Activated CD8-positive, alpha-beta memory T cell treated with anti-CD3 and anti-CD28 coated beads for 48 hours (primary cell): ENCODE data around the gene C12orf60.

Experiments used
- DNase-seq, 3 experiments: peaks; one replicate each; pipeline ENCODE4 v3.0.0-alpha.2; 2020; ENCODE audit warnings: low read depth in 2 of 3, low spot score in 2 of 3

Gene C12orf60

DNA sequence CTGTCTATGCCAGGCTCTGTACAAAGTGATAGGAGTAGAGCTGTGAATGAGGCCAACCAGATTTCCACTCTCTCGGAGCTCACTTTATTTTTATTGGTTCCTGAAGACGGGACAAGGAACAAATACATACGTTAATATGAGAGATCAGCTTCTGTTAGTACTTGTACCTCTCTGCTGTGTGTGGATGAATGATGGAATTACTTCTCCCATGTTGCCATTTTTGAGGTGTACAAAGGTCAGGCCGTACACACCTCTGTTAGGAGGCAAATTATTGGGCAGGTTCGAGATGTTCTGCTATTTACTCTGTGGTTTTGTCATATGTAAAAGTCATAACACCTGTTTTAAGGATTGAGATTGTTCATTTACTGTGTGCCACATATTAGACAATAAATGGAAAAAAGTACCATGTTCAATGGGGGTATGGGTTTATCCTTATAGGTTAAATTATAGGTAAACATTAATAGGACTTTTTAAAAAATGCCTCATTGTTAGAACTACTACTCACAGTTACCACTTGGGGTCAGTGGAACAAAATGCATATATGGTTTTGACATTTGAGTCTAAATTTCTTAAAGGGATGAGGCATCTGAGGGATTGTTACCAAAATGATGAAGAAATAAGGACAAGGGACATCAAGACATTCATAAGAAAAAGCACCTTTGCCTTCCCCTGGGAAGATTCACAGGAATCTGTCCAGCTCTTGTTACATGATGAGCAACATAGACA lies 27.1 kb upstream of the C12orf60 start:
- no peak for DNase-seq

DNA sequence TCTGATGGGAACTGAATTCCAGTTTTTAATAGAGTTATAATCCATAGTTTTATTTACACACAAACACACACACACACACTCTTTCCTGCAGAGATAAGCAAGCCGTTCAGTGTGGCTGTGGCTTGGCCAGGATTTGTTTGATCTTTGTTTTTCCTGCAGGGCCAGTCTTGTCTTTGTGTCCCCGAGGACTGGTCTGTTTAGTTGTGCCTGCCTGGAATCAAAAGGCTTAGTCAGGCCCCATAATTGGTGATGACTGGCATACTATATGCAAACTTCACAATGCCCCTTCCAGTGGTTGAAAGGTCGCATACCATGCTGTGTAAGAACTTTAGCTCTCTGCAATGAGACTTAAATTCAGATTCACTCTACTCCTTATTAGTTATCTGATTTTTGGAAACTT lies 26.2 kb upstream of the C12orf60 start:
- DNase-seq = no peak

DNA sequence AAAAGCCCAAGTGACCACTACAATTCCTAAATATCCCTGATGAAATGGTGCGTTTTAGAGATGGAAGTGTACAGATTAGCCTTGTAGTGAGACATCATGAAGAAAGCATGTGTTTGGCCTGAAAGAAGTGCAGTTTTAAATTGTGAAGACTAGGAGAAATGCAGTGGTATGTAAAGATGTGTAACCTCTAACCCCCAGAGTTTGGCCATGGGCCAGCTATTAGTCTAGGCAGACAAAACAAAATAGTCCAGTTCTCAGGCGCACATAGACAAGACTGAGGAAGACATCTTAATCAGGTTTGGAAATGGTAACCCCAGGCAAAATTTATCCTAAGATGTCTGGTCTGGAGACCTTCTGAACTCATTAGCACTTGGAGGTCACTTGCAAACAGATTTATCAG lies 23.6 kb upstream of the C12orf60 start:
- no peak for DNase-seq

DNA sequence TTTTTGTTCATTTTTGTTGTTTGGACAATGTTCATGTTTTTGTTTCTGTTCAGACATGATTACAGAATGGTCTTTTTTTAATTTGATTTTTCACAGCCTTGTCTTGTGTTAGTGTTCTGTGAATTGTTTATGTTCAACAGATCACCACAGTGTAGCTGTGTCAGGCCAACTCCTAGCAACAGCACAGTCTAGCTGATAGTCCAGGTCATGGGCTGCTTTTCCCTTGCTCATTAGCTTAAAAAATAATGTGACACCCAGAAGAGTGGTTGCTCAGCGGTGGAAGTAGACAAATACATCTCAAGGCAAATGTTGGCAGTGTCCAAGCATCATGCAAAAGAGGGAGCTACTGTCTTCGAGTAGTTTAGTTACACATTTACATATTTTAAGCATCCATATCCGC lies 22.6 kb upstream of the C12orf60 start:
- DNase-seq = no peak

DNA sequence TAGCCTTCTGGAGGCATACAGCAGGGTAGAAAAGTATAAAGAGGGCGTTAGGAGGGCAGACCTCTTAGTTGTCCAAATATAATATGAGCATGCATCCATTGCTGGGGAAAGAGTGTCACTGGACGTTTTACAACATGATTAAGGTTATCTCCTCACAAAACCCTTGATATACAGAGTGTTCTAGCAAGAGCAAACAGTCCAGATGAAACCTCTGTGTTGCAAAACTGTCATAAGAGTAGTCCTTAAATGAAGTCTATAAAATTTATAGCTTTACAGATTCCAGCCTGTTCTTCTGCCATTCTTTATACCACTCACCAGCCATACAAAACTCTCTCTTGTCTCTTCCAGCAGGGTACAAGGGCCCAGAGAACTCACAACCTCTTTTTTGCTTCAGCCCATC lies 21.9 kb upstream of the C12orf60 start:
- DNase-seq = no peak

DNA sequence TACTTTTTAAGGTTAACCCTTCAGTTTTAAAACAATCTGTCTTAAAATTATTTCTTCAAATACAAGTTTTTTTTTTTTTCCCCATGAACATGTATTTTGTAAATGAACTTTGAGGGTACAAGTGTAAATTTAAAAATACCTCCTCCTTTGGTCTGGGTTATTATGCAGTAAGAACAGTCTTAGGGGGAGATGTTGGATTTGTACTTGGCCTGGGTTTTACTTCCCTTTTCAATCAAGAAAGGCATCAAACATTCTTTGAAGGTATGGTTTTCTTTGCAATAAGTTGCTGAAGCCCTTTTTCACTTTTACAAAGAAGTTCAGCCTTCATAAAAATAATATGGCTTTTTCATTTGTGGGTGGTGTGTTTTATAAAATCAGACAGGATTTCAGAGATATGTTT lies 20.7 kb upstream of the C12orf60 start:
- no peak for DNase-seq

DNA sequence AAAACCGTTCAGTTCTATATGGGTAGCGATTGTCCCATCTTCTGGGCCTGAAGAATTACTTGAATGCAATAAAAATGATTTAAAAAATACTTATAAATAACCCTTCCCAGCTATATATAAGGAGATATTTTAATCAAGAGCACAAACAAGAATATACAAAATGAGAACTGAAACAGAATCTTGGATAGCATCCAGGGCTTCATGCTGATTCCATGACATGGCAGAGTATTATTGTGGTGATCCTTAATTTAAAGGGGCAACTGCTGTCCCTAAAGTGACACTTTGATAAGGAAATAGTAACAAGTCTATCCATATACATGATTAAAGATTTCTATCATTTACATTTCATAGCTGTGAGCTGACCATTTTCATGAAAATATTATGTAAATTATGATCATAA lies 19.0 kb upstream of the C12orf60 start:
- no peak for DNase-seq

DNA sequence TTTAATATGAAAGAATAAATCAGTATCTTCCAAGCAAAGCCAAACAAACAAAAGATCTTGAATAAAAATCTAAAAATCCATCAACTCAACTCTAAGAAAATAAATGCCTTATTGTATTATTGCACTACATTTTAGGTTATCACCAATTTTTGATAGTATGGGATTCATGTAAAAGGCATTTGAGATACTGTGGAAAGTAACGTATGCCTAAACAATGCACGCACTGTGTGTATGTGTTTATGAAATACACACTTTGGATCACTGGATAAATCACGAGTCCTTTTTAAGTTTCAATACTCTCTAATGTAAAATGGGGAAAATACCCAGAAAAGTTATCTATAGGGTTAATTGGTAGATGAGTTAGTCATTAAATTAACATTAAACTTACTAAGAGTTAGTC lies 17.9 kb upstream of the C12orf60 start:
- no peak for DNase-seq

DNA sequence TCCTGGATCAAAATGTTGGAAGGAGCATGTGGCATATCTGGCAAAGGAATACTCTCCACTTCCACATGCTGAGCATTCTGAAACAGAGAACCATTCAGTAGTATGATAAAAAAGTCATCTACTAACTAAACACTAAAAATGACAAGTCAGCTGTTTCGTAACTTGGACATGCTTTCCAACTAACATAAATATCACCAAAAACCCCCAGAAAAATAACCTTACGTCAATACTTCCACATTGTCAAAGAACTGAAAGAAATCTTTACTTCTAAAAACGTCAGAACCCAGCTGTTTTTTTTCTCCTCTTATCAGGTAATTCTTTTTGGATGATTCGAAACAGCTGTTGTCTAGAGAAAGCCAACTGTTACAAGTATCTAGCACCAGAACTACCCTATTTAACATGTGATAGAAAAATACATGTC lies 8.4 kb upstream of the C12orf60 start:
- DNase-seq = no peak

DNA sequence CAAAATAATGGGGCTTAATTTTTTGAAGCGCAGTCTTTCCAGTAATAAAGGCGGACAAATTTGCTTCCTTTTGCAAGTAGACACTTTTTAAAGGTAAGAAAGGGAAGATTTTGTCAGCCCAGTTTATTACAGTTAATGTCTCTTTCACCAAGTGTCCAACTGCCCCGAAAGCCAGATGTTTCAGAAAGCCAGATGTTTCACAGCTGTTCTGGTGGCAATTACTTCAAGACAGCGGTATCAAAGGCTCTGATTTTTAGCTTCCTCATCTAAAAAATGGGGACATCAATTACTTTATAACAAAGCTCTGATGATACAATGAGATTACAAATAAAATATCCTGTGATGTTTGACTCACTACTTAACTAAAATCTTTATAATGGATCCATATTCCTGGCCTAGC lies 1.2 kb upstream of the C12orf60 start:
- DNase-seq = no peak

DNA sequence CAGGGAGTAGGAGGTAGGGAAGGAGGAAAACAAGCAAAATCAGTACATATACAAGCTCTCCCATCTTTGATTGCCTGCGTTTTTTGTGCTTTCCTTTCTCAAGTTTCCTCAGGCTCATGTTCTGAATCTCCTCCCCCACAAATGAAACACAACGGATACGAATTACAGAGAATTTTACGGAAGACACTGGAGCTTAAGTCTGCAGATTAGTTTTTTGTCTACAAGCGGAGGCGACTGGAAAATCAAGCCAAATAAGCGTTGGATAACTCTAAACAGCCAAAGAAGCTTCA lies 804 bp upstream of the C12orf60 start:
- no peak for DNase-seq

DNA sequence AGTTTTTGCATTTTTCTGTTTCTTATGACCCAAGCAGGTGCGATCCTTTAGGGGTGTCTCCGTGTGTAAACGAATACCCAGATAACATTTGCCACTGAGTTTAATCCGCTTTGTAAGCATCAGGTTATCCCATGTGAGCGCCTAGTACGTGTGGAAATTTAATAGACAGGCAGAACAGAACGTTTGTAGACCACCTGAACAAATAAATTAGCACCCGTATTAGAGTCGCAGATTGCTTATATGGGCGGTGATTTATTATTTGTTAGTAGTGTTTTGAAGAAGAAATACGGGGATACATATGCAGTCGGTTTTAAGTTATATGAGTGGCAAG lies 325 bp downstream of the C12orf60 start:
- DNase-seq = no peak

DNA sequence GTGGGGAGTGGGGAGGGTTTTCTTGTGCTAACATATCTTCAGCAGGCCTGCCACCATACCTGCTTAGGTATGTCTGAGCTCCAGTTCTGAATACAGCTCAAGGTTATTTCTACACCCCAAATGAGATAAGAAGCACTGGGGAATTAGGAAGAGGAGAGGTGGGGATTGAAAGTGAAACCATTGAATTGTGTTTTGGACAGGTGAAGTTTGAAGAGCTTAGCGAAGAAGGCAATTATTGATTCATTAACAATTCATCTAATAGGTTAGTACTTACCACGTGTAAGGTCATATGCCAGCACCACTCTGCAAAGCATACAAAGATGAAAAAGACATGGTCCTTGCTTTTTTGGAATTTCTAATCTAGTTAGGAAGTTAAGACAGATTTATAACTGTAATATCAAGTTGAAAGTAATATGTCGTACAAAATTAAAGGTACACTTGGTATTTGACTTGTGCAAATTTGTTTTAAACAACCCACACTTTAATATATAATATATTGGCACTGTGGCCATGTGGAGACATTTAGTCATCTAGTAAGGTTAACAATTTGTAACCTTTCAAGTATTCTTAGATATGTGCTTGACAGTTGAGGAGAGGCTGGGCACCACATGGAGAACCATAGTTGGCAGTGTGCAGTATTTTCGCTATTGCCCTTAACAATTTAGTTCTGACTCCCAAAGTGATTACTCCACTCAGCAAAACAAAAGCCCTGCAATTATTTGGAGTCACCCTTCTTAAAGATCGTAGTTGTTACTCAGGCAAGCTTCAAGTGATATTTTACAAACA lies 6.9 kb downstream of the C12orf60 start:
- DNase-seq = no peak

DNA sequence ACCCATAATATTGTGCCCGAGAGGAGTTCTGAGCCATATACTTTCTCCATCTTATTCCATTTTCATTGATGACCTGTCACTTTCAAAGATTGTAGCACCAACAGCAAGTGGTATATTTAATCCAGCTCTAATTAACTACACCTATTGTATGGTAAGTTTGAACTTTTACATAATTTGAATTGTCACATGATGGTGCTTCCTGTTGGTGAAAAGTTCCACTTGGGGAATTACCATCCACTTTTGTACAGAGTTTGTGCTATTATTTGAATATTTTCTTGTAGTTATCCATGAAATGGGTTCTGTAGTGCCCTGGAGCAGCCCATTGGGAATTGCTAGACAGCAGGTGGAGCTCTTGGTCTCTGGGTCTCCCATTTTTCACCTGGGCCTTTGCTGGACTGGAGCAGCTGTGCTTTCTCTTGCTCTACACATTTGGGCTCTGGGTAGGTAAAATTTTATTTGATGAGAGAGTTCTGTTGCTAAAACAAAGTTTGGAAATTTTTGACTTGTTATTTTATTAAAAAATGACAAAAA lies 7.5 kb downstream of the C12orf60 start:
- DNase-seq = no peak

DNA sequence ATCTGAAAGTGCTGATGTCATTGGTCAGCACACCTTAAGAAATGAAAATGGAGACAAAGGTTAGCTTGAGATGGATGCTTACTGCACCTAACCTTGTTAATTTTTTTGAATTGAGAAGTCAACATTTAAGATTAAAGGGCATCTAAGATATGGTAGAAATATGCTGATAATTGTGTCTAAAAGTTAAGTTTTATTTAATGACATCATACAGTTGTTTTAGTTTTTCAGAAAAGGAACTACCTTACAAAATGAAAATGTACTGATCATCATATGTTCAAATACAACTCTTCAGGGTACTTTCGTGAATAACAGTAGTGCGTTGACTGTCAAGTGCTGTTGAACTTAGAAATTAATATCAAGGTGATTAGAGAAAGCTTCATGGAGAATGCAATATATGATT lies 8.0 kb downstream of the C12orf60 start:
- DNase-seq = no peak

DNA sequence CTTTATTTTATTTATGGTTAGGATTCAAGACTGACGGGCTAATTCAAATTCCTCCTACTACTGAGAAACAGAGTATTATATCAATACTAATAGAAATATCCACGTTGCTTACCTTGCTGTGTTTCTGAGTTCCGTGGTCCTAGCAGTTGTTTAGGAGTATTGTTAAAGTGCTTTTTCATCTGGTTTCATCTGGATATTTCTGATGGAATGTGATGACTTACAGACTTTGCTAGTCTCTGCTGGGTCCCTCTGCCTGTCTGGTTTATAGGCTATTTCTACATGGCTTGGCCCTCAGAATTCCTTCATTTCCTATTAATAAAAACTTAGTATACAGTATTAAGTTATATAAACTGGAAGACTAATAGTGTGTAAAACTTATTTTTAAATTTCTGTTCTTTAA lies 10.5 kb downstream of the C12orf60 start, which contains the start of gene SMCO3:
Gene SMCO3, minus strand, starts transcription at position 169 of the 400 bp plus-strand sequence. CDS start 7,502 bp downstream, outside the sequence.
- no peak for DNase-seq

DNA sequence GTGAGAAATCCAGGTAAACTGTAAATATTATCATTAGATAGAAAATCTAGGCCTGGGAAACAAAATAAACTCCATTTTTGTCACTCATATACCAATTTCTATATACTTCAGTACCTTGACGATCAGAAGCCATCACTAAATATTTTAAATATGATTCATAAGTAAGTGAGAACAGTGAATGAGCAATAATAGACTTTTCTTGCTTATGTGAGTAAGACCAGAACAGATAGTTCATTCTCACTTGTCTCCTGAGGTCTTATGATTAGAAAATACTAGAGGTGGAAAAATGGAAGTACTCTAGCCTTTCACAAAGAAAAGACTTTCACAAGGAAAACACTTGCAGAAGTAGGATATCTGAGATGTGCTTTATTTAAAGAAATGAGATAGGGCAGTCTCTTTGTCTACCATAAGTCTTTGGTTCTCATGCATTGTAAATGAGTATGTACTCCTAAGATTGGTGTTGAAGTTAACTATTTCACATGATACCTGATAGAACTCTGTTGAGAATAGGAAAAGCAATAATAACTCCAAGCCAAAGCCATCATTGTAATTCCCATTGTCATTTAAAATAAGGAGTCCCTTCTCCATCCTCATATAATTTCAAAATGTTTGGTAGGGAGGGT lies 20.7 kb downstream of the C12orf60 start:
- DNase-seq = no peak

DNA sequence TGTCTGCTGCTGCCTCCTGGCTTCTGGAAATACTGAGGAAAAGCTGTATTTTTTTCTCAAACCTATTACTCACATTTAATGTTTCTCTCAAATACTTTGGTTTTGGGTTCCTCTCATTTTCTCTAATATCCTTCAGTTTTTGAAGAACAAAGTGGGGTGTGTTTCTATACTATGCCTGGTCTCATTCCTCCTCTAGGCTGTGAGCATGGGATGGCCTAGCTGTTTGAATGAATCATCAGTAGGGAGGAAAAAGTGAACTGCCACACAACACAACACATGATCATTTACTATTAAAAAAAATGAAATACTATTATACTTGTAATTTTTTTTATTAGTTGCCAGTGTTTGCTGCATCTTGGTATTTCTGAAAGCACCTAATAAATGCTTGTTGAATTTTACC lies 21.8 kb downstream of the C12orf60 start:
- DNase-seq = no peak

DNA sequence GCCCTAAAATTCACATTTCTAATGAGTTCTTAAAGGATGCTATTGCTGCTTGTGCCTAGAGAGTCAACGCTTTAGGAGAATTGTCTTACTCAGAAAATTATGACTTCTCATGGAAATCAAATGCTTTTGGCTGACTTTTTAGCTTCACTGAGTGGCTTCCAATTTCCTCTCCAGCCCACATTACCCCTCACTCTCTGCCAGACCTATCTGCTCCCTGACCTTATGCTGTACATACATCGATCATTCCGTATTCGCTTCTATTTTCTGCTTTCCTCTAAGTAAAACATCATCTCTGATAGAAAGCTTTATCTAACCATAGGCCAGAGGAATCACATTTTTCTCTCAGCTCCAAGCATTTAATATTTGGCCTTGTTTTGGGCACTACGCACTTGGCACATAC lies 23.0 kb downstream of the C12orf60 start:
- DNase-seq = no peak

DNA sequence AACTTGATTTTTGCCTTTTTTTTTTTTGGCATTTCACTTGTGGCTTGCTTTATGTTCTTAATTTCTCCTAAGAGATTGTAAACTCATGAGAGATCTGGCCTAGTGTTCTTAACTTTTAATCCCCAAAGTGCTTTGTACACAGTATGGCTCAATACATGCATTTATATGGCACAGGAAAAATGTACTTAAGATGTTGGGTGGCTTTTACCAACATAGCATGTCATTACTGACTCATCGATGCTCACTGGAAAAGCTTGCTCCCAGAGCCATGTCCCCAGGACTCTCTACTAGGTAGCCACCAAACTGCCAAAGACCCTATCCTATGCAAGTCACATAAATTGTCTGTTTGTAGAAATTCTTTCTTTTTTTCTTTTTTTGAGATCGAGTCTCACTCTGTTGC lies 23.6 kb downstream of the C12orf60 start:
- no peak for DNase-seq

DNA sequence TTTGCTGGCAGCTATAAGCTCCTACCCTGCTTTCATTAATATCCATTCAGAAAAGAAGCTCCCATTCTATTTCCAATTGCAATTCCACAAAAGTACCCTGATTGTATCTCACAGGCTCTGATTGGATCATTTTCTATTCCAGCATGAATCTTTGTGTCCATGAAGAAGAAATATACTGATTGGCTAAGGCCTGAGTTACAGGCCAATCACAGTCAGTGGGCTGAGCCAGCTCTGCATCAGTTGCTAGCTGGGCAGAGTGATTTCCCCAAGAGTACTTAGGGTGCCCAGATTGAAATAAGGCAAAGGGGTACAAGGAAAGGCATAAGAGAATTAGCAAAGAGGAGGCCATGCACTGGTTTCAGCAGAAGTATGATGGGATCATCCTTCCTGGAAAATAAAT lies 25.4 kb downstream of the C12orf60 start:
- no peak for DNase-seq

DNA sequence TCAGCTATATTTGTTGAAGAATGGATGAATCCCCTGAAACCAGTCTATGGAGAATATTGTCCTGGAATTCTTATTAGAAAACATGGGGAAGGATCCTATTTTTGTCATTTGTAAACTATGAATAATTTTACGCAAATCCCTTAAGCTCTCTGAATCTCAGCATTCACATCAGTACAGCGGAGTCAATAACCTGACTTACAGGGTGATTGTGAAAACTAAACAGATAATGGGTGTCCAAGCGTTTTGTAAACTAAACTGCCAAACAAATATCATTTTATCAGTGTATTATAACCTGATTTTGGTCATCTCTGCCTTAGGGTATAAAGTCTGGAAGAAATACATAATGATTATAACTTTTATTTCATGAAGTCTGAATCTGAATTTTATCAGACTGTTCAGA lies 29.9 kb downstream of the C12orf60 start:
- DNase-seq = no peak
